SK-MEL-5 (cell line): ENCODE measurements around the gene HELZ2. TPM values are rescaled to one million over a fixed set of nuclear protein-coding genes. Genes with fewer than 3 reads are reported as not detected.

Source experiments
- total RNA-seq: library from RNA; depleted of rRNA; stranded (reverse); fragments of >200 nt; shearing (Covaris generic); gene quantifications from 2 replicates; pipeline ENCODE4 v1.2.3, GENCODE V29; 2014; rRNA removed

HELZ2 gene
- total RNA-seq, 1 experiment from 2014 or later = 21.7 TPM

Other genes starting within 250 kb of the HELZ2 start
- not detected in 2 replicates for gene CHRNA4, start 212.9 kb downstream of the HELZ2 start, total RNA-seq
- gene KCNQ2, start 101.6 kb downstream of the HELZ2 start, total RNA-seq = 4.3 and 6.2 TPM in 2 replicates
- gene EEF1A2, start 75.2 kb downstream of the HELZ2 start, total RNA-seq = 31.7 and 32.6 TPM in 2 replicates
- gene PPDPF, start 53.5 kb downstream of the HELZ2 start, total RNA-seq = 29.6 and 37.5 TPM in 2 replicates
- gene PTK6, start 36.9 kb downstream of the HELZ2 start, total RNA-seq = 0.19 TPM in 1 of 2 replicates, not detected in the other
- not detected in 2 replicates for gene SRMS, start 26.5 kb downstream of the HELZ2 start, total RNA-seq
- gene FNDC11, start 20.1 kb downstream of the HELZ2 start, total RNA-seq = 0.05 TPM in 1 of 2 replicates, not detected in the other
- 8.5 and 10.5 TPM in 2 replicates for gene GMEB2, start 52.9 kb upstream of the HELZ2 start, total RNA-seq
- gene STMN3, start 79.2 kb upstream of the HELZ2 start, total RNA-seq = 34.2 TPM in 2 replicates
- gene RTEL1, start 84.1 kb upstream of the HELZ2 start, total RNA-seq = 8.4 and 12.5 TPM in 2 replicates
- 1.5 and 1.6 TPM in 2 replicates for gene TNFRSF6B, start 122.4 kb upstream of the HELZ2 start, total RNA-seq
- gene ARFRP1, start 133.7 kb upstream of the HELZ2 start, total RNA-seq = 18.9 and 25.5 TPM in 2 replicates
- gene ZGPAT, start 133.8 kb upstream of the HELZ2 start, total RNA-seq = 23.4 and 24.4 TPM in 2 replicates
- 2.1 and 3.3 TPM in 2 replicates for gene LIME1, start 162.4 kb upstream of the HELZ2 start, total RNA-seq
- 11.3 and 11.4 TPM in 2 replicates for gene SLC2A4RG, start 165.5 kb upstream of the HELZ2 start, total RNA-seq